GM21381 (cell line): ENCODE results near the gene ZNF684.
"Not testable (repeated sequence)": the region's sequence is repeated elsewhere in the genome, so short reads cannot be mapped to it uniquely, and the experiment has no call there.

Experiments
- ATAC-seq: cut with Tn5 transposase; IDR thresholded peaks from one replicate; pipeline ENCODE4 v1.9.1; 2021; ENCODE audit warnings: mild to moderate bottlenecking, moderate library complexity; ENCODE audit not compliant: unreplicated experiment

ZNF684 gene

GRCh38 chr1:40531381-40532061 lies at the start of gene ZNF684:
TSS of gene ZNF684 (plus strand) at chr1:40531637. CDS start at chr1:40533167, 1,530 bp downstream.
- ATAC-seq = peak; percentile 92

- no peak for ATAC-seq
These were observed 36.0 kb upstream of the ZNF684 start for GRCh38 chr1:40495315-40495903.

DNA sequence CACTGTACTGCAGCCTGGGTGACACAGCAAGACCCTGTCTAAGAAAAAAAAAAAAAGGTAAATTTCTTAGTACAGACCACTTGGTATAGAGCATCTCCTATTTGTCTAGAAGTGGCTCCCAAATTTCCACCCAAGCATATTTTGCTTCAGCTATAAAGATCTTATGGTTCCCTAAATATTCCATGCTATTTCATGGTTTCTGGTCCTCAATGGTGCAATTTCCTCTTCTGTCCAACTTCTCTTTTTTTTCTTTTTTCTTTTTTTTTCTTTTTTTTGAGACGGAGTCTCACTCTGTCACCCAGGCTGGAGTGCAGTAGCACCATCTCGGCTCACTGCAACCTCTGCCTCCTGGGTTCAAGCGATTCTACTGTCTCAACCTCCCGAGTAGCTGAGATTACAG lies 28.8 kb upstream of the ZNF684 start:
- ATAC-seq = not testable (repeated sequence)

DNA sequence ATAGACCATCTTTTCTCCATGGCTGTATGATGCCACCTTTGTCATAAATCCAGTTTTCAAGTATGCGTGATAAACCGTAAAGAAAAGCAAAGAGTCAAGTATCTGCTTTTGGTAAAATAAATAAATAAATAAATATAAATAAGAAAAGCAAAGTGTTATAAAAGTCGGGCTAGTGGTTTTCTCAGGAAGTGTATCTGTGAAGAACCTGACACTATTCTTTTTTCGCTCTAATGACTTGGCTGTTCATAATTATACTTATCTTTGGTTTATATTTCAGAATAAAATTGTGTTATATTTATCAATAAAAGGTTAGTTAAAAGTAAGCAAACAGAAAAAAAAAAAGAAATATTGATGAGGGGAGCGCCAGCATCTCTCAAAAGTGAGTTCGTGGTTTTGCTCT lies 23.5 kb upstream of the ZNF684 start:
- ATAC-seq = no peak

DNA sequence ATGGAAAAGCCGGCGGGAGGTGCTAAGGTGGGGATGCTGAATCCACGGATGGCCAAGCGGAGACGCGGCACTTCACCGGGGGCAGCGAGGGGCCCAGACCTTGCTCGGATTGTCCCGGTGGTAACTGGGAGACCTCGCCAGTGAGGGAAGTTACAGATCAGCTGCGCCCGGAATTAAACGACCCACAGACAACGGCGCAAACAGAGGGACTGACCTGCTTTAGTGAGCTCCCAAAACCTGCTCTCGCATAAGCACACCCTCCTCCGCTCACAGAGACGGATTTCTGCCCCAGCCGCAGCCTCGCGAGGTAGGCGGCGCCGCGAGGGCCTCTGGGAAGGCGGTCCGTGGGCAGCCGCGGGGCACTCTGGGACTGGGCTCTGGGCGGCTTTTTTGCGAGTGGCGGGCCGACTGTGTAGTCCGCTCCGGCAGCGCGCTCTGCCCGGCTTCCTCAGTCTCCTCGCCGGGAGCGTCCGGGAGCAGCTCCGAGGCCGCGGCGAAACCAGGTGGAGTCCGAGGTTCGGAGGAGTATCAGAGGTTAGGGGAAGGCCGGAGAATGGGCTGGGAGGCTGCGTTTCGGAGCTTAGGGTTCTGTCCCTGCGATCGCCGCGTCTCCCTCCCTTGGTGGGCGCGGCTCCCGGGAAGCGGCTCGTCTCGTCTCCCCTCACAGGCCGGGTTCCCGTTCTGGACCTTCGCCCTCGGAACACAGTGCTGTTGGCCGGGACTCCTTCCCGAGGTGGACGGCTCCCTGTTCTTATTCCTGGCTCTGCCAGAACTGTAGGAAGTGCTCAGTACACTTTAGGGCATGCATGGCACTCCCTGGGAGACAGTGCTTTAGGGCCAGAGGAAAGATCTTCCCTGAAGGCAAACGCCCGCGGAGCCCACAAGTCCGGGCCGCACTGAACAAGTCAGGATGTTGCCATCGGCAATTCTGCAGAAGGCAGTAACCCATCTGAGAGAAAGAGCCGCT lies 22.8 kb upstream of the ZNF684 start, which contains the start of gene EXO5:
Gene EXO5, plus strand, starts transcription at position 393 of the 967 bp plus-strand sequence. CDS start 5,778 bp downstream, outside the sequence.
- peak; percentile 97 for ATAC-seq

DNA sequence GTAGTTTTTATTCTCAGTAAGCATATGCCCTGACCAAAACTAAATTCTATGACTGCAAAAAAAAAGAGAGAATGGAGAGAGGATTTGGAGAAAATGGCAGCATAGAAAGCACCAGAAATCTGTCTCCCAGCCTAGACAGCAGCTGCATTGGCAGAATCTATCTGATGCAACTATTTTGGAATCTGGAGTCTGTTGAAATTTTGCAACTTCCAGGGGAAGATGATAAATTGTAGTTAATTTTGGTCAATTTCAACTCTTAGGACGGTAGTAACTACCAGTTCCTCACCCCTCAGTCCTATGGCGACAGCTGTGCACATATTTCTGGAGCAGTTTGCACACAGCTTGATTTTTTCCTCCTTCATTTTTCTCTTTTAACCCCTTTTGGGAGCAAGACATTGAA lies 11.9 kb upstream of the ZNF684 start:
- no peak for ATAC-seq

DNA sequence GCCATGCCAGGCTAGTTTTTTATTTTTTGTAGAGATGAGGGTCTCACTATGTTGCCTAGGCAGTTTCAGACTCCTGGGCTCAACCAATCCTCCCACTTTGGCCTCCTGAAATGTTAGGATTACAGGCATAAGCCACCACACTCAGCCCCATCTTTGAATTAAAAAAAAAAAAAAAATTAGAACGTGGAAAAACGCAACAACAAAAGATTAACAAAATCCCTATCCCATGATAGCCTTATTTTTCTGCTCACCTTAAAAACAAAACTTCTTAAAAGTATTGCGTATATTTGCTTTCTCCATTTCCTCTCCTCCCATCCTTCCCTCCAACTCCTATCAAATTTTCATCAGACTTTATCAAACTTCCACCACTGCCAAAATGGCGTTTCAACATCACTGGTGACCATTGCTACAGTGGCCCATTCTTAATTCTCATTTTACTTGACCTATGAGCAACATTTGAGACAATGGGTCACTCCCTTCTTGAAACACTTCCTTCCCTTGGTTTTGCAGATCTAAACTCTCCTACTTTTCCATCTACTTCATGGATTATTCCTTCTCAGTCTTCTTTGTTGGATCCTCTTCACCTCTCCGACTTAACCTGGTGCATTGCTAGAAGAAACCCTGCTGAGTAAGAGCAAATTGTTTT lies 579 bp upstream of the ZNF684 start:
- no peak for ATAC-seq

GRCh38 chr1:40532062-40532389 lies 589 bp downstream of the ZNF684 start:
- no peak for ATAC-seq

- ATAC-seq = no peak
These were observed 1.5 kb downstream of the ZNF684 start for GRCh38 chr1:40532844-40533424.

GRCh38 chr1:40534589-40534988 lies 3.2 kb downstream of the ZNF684 start:
- no peak for ATAC-seq

- ATAC-seq = no peak
These were observed 4.3 kb downstream of the ZNF684 start for GRCh38 chr1:40535732-40536131.

DNA sequence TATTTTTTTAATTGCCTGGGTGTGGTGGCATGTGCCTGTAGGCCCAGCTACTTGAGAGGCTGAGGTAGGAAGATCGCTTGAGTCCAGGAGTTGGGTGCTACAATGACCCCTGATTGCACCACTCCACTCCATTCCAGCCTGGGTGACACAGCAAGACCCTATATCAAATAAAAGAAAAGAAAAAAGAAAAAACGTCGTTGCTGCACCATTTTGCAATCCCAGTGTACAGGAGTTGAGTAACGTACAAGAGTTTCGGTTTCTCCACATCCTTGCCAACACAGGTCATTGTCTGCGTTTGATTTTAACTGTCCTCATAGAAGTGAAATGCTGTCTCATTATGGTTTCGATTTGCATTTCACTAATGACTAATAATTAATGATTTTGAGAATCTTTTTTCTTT lies 7.9 kb downstream of the ZNF684 start:
- no peak for ATAC-seq

- no peak for ATAC-seq
These were observed 15.5 kb downstream of the ZNF684 start for GRCh38 chr1:40546957-40547356.

DNA sequence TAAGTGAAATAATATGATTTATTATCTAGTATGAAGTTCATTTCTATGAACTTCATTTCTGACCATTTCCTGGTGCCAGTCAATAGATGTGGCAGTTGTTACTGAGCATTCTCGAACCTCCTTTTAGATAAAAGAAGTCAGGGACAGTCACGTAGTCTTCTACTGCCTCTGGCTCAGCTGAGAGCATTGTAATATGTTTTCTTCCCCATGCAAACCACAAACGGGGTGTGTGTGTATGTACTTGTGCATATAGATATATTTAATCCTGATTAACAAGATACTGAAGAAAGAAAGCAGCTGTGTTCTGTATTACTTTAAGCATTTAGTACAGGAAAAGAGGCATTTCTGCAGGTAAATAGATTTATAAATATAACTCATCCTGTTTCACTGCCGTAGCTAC lies 21.6 kb downstream of the ZNF684 start:
- ATAC-seq = no peak

DNA sequence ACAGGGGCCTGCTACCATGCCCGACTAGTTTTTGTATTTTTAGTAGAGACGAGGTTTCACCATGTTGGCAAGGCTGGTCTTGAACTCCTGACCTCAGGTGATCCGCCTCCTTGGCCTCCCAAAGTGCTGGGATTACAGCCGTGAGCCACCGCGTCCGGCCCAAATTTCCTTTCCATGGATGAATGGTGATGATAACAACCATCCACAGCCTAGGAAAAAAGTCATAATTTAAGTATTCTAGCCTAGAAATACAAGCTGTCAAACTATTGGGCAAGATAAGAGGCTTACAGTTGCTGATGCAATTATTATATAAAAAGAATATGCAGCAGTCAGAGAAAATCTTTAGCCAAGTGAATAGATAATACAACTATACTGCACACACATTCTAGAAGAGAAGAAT lies 23.4 kb downstream of the ZNF684 start:
- ATAC-seq = not testable (repeated sequence)

DNA sequence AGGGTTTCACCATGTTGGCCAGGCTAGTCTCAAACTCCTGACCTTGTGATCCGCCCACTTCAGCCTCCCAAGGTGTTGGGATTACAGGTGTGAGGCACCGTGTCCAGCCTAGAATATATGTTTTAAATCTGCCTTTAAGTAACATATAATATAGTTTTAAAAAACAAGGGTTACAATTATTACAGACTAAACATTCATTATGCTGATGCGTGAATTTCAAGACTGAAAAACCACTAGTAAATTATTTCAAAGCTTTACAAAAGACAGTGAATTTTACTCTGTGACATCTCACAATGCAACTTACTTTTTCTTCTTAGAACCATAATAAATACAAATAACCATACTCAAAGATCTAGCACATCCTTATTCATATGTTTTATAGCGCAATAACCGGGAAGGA lies 24.7 kb downstream of the ZNF684 start:
- ATAC-seq = no peak

GRCh38 chr1:40558241-40558640 lies 26.8 kb downstream of the ZNF684 start:
- ATAC-seq = not testable (repeated sequence)

GRCh38 chr1:40562185-40562584 lies 30.7 kb downstream of the ZNF684 start:
- ATAC-seq = no peak

GRCh38 chr1:40563266-40563665 lies 31.8 kb downstream of the ZNF684 start:
- ATAC-seq = no peak

GRCh38 chr1:40564506-40564905 lies 33.1 kb downstream of the ZNF684 start:
- no peak for ATAC-seq

DNA sequence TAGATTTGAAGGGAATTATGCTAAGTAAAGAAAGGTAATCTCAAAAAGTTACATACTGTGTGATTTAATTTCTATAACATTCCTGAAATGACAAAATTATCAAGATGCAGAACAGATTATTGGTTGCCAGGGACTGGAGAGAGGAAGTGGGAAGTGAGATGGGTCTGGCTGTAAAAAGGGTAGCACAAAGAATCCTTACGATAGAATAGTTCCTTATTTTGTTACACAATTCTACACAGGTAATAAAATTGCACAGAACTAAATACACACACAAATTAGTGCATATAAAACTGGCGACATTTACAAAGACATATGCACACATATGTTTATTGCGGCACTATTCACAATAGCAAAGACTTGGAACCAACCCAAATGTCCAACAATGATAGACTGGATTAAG lies 33.5 kb downstream of the ZNF684 start:
- no peak for ATAC-seq
